ENCODE results near the gene CHP2. TPM values are rescaled to one million over a fixed set of nuclear protein-coding genes. Genes with fewer than 3 reads are reported as not detected.

The CHP2 gene
- total RNA-seq, 1 donor from 2014 or later, result not detected

DNA sequence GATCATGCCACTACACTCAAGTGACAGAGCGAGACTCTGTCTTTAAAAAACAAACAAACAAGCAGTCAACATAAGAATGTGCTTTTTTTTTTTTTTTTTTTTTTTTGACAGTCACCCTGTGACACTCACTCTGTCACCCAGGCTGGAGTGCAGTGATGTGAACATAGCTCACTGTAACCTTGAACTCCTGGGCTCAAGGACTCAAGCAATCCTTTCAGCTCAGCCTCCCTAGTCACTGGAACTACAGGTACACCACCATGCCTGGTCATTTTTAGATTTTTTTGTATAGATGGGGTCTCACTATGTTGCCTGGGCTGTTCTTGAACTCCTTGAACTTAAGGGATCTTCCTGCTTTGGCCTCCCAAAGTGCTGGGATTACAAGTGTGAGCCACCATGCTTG lies 15.3 kb upstream of the CHP2 start:
- peaks cover under 1% of the 10 kb centered on the region for H3K9me3 Mint-ChIP-seq (ENCODE audit: unreplicated experiment)
- no peak for FAIRE-seq
- no peak overlapping the region for H3K9ac ChIP-seq (ENCODE audit: low read length)
- H3K27ac ChIP-seq (ENCODE audit: low read depth, low read length), result no peak overlapping the region
- H3K4me1 ChIP-seq (ENCODE audit: insufficient read depth, low read length), result no peaks in the 10 kb centered on the region
- H2AFZ ChIP-seq (ENCODE audit: low read depth, low read length), result no peak overlapping the region
- H3K9me3 ChIP-seq (ENCODE audit: insufficient read depth, low read depth, low read length), result no peaks in the 10 kb centered on the region
- no peaks in the 10 kb centered on the region for H3K36me3 ChIP-seq (ENCODE audit: insufficient read depth, low read length)
- H3K27ac Mint-ChIP-seq (ENCODE audit: unreplicated experiment), result no peak overlapping the region
- no peak overlapping the region for H3K4me3 ChIP-seq (ENCODE audit: insufficient read depth, low read depth, low read length)
- H3K4me3 Mint-ChIP-seq (ENCODE audit: unreplicated experiment), result no peak overlapping the region
- peaks cover 15% of the 10 kb centered on the region for H3K27me3 Mint-ChIP-seq (ENCODE audit: low read depth, unreplicated experiment)
- TF ChIP-seq, protein P1, sequence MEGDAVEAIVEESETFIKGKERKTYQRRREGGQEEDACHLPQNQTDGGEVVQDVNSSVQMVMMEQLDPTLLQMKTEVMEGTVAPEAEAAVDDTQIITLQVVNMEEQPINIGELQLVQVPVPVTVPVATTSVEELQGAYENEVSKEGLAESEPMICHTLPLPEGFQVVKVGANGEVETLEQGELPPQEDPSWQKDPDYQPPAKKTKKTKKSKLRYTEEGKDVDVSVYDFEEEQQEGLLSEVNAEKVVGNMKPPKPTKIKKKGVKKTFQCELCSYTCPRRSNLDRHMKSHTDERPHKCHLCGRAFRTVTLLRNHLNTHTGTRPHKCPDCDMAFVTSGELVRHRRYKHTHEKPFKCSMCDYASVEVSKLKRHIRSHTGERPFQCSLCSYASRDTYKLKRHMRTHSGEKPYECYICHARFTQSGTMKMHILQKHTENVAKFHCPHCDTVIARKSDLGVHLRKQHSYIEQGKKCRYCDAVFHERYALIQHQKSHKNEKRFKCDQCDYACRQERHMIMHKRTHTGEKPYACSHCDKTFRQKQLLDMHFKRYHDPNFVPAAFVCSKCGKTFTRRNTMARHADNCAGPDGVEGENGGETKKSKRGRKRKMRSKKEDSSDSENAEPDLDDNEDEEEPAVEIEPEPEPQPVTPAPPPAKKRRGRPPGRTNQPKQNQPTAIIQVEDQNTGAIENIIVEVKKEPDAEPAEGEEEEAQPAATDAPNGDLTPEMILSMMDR (IDR thresholded peaks at IDR 0.05; ENCODE audit: insufficient read depth, low read depth, low read length), result no peak
- TF ChIP-seq EZH2 (IDR thresholded peaks at IDR 0.05; ENCODE audit: insufficient read depth, low read length), result no peak
- H3K4me1 Mint-ChIP-seq (ENCODE audit: low read depth, unreplicated experiment), result no peaks in the 10 kb centered on the region
- no peaks in the 10 kb centered on the region for H3K79me2 ChIP-seq (ENCODE audit: insufficient read depth, low read length)
- no peak overlapping the region for H3K4me2 ChIP-seq (ENCODE audit: low read length)
- H3K36me3 Mint-ChIP-seq (ENCODE audit: low read depth, unreplicated experiment), result no peaks in the 10 kb centered on the region
- DNase-seq (ENCODE audit: low read depth), result no peak
- no peaks in the 10 kb centered on the region for H3K27me3 ChIP-seq (ENCODE audit: insufficient read depth, low read length)
- H4K20me1 ChIP-seq (ENCODE audit: insufficient read depth, low read length), result no peaks in the 10 kb centered on the region

DNA sequence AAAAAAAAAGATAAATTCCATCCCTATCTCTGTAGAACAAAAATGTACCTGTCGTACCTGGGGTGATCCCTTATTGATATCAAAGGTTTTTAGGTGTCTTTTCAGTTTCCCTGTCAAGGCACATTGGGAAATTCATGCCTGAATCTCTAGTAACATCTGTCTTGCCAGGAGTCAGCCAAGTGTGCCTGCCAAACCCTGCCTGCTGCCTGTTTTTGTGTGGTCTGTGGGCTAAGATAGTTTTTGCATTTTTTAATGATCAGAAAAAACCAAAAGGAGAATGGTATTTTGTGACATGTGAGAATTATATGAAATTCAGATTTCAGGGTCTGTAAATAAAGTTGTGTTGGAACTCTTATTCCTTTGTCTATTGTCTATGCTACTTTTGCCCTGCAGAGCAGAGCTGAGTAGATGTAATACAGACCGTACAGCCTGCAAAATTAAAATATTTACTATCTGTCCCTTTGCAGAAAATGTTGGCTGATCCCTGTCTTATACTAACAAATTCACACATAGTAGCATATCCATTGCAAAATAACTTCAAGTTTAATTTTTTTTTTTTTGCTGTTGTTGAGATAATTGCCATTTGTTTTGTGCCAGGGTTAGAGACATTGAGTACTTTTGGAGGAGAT lies 13.0 kb upstream of the CHP2 start:
- Mint-ChIP-seq H3K4me3 (ENCODE audit: unreplicated experiment) (no peak overlapping the region), H3K36me3 (ENCODE audit: low read depth, unreplicated experiment) (no peaks in the 10 kb centered on the region), H3K27ac (ENCODE audit: unreplicated experiment) (no peak overlapping the region), H3K27me3 (ENCODE audit: low read depth, unreplicated experiment) (peaks cover 22% of the 10 kb centered on the region), H3K9me3 (ENCODE audit: unreplicated experiment) (peaks cover 5% of the 10 kb centered on the region), H3K4me1 (ENCODE audit: low read depth, unreplicated experiment) (no peaks in the 10 kb centered on the region)
- Histone ChIP-seq H3K27ac (ENCODE audit: low read depth, low read length) (no peak overlapping the region), H3K4me3 (ENCODE audit: insufficient read depth, low read depth, low read length) (no peak overlapping the region), H3K79me2 (ENCODE audit: insufficient read depth, low read length) (no peaks in the 10 kb centered on the region), H3K27me3 (ENCODE audit: insufficient read depth, low read length) (no peaks in the 10 kb centered on the region), H2AFZ (ENCODE audit: low read depth, low read length) (no peak overlapping the region), H3K36me3 (ENCODE audit: insufficient read depth, low read length) (no peaks in the 10 kb centered on the region), H3K9me3 (ENCODE audit: insufficient read depth, low read depth, low read length) (no peaks in the 10 kb centered on the region), H3K4me2 (ENCODE audit: low read length) (no peak overlapping the region), H4K20me1 (ENCODE audit: insufficient read depth, low read length) (no peaks in the 10 kb centered on the region), H3K4me1 (ENCODE audit: insufficient read depth, low read length) (no peaks in the 10 kb centered on the region), H3K9ac (ENCODE audit: low read length) (no peak overlapping the region)
- TF ChIP-seq, protein P1 (IDR thresholded peaks at IDR 0.05; ENCODE audit: insufficient read depth, low read depth, low read length), result no peak
- TF ChIP-seq EZH2 (IDR thresholded peaks at IDR 0.05; ENCODE audit: insufficient read depth, low read length), result no peak
- FAIRE-seq (no peak), DNase-seq (ENCODE audit: low read depth) (no peak)

DNA sequence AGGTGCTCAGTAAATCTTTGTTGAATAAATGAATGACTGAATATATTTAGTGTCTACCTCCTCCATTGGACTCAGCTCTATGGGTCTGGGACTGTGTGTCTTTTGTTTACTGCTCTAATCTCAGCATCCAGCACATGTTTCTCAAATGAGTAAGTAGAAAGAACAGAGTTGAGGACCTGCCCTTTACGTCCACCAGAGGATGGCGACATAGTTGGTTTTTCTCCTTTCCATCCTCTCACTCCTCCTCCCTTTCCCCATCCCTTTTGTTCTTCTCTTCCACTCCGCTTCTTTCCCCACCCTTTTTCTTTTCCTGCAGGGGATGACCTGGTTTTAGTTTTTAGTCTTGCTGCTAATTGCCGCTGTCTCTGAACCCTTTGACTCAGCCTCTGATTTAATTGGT lies 12.1 kb upstream of the CHP2 start:
- Histone ChIP-seq H3K36me3 (ENCODE audit: insufficient read depth, low read length) (no peaks in the 10 kb centered on the region), H3K9ac (ENCODE audit: low read length) (no peak overlapping the region), H4K20me1 (ENCODE audit: insufficient read depth, low read length) (no peaks in the 10 kb centered on the region), H3K27ac (ENCODE audit: low read depth, low read length) (no peak overlapping the region), H3K27me3 (ENCODE audit: insufficient read depth, low read length) (no peaks in the 10 kb centered on the region), H3K9me3 (ENCODE audit: insufficient read depth, low read depth, low read length) (no peaks in the 10 kb centered on the region), H3K79me2 (ENCODE audit: insufficient read depth, low read length) (no peaks in the 10 kb centered on the region), H3K4me1 (ENCODE audit: insufficient read depth, low read length) (no peaks in the 10 kb centered on the region), H3K4me2 (ENCODE audit: low read length) (no peak overlapping the region), H2AFZ (ENCODE audit: low read depth, low read length) (no peak overlapping the region), H3K4me3 (ENCODE audit: insufficient read depth, low read depth, low read length) (no peak overlapping the region)
- H3K4me3 Mint-ChIP-seq (ENCODE audit: unreplicated experiment), result no peak overlapping the region
- TF ChIP-seq, protein P1 (IDR thresholded peaks at IDR 0.05; ENCODE audit: insufficient read depth, low read depth, low read length), result no peak
- no peak for TF ChIP-seq EZH2 (IDR thresholded peaks at IDR 0.05; ENCODE audit: insufficient read depth, low read length)
- no peaks in the 10 kb centered on the region for H3K4me1 Mint-ChIP-seq (ENCODE audit: low read depth, unreplicated experiment)
- H3K27me3 Mint-ChIP-seq (ENCODE audit: low read depth, unreplicated experiment), result peaks cover 26% of the 10 kb centered on the region
- DNase-seq (ENCODE audit: low read depth) (no peak), FAIRE-seq (no peak)
- no peaks in the 10 kb centered on the region for H3K36me3 Mint-ChIP-seq (ENCODE audit: low read depth, unreplicated experiment)
- no peak overlapping the region for H3K27ac Mint-ChIP-seq (ENCODE audit: unreplicated experiment)
- H3K9me3 Mint-ChIP-seq (ENCODE audit: unreplicated experiment), result peaks cover 5% of the 10 kb centered on the region
